ENCODE measurements around the gene NOP9. TPM values are rescaled to one million over a fixed set of nuclear protein-coding genes. Genes with fewer than 3 reads are reported as not detected.

The NOP9 gene
- total RNA-seq, 2 donors from 2014 or later = 21.2 to 22.9 TPM

- H3K4me1 ChIP-seq (replicated peaks) = no peaks in the 10 kb centered on the region
- intact Hi-C loops (cut with DNase I) = no loop called here
- no peaks in the 10 kb centered on the region for H3K9me3 ChIP-seq
- 87% methylated on average over 3 of the region's 3 CpGs for WGBS
- TF ChIP-seq POLR2AphosphoS5 (IDR thresholded peaks at IDR 0.05) (no peak), POLR2A (IDR thresholded peaks at IDR 0.05) (no peak), CTCF (IDR thresholded peaks at IDR 0.05) (no peak)
- no peak overlapping the region for H3K4me3 ChIP-seq
- H3K27ac ChIP-seq = no peak overlapping the region
- no peak for DNase-seq (ENCODE audit: low spot score)
- H3K36me3 ChIP-seq = no peaks in the 10 kb centered on the region
- peaks cover 4% of the 10 kb centered on the region for H3K27me3 ChIP-seq (replicated peaks; ENCODE audit: insufficient read depth)
These were observed 17.7 kb downstream of the NOP9 start for GRCh38 chr14:24317141-24317928.

DNA sequence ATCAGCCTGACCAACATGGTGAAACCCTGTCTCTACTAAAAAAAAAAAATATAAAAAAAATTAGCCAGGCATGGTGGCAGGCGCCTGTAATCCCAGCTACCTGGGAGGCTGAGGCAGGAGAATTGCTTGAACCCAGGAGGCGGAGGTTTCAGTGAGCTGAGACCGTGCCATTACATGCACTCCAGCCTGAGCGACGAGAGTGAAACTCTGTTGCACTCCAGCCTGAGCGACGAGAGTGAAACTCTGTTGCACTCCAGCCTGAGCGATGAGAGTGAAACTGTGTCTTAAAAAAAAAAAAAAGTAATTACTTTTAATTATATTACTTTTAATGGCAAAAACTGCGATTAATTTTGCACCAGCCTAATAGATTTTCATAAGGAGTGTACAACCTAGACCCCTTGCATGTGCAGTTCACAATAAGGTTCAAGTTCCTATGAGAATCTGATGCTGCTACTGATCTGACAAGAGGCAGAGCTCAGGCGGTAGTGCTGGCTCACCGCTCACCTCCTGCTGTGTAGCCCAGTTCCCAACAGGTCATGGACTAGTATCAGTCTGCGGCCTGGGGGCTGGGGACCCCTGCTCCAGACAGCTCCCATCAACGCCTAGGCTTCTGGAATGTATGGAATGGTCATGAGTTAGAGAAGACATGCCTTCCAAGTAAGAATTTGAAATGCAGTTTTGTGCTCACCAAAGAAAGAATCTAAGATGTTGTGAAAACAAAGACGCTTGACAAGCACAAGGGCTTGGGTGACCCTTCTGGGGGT, 21.7 kb downstream of the NOP9 start:
- TF ChIP-seq POLR2A (IDR thresholded peaks at IDR 0.05) (no peak), POLR2AphosphoS5 (IDR thresholded peaks at IDR 0.05) (no peak), CTCF (IDR thresholded peaks at IDR 0.05) (no peak)
- Histone ChIP-seq H3K27me3 (replicated peaks; ENCODE audit: insufficient read depth) (peaks cover 4% of the 10 kb centered on the region), H3K9me3 (no peaks in the 10 kb centered on the region), H3K4me1 (replicated peaks) (no peaks in the 10 kb centered on the region), H3K27ac (no peak overlapping the region), H3K4me3 (no peak overlapping the region), H3K36me3 (no peaks in the 10 kb centered on the region)
- intact Hi-C loops (cut with DNase I) = no loop called here
- no peak for DNase-seq (ENCODE audit: low spot score)
- 85% methylated on average over 14 of the region's 14 CpGs for WGBS

DNA sequence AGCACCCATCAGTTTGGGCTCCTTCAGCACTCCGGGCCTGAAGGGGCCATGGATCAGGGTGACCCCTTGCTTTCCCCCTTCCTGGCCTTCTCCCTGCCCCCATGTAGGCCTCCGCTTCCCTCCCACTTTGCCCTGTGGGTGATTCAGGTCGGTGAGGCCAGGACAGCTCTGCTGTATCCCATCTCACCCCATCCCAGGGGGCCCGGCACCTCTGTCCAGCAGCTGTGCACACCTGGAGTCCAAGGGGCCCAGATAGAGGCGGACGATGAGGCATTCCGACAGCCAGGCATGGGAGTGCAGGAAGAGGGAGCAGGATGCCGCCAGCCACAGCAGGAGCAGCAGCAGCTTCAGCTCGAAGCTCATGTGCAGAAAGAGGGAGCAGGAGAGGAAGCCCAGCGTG, 23.0 kb downstream of the NOP9 start:
- peaks cover 4% of the 10 kb centered on the region for H3K27me3 ChIP-seq (replicated peaks; ENCODE audit: insufficient read depth)
- TF ChIP-seq CTCF (IDR thresholded peaks at IDR 0.05) (no peak), POLR2AphosphoS5 (IDR thresholded peaks at IDR 0.05) (no peak), POLR2A (IDR thresholded peaks at IDR 0.05) (no peak)
- H3K9me3 ChIP-seq = no peaks in the 10 kb centered on the region
- no peaks in the 10 kb centered on the region for H3K36me3 ChIP-seq
- intact Hi-C loops (cut with DNase I) = no loop called here
- no peak overlapping the region for H3K4me3 ChIP-seq
- no peak for DNase-seq (ENCODE audit: low spot score)
- H3K27ac ChIP-seq = no peak overlapping the region
- no peaks in the 10 kb centered on the region for H3K4me1 ChIP-seq (replicated peaks)
- 70% methylated on average over 10 of the region's 10 CpGs for WGBS

DNA sequence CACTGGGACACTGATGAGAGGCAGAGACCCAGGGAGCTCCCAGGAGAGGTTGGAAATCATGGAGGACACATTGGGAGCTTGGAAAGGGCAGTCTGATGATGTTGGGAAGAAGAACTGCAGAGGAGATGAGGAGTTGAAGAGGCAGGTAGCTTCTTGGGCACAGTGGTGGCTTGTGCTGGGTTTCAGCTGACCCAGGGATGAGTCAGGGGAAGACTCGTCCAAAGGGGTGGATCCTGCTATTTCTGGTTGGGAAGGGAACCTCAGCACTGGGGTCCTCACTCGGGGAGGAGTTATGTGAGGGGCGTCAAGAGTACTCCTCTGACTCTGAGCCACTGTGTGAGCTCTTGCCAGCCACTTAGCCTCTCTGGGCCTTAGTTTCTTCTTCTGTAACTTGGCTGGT, 23.7 kb downstream of the NOP9 start:
- Histone ChIP-seq H3K27ac (no peak overlapping the region), H3K9me3 (no peaks in the 10 kb centered on the region), H3K4me3 (no peak overlapping the region), H3K27me3 (replicated peaks; ENCODE audit: insufficient read depth) (peaks cover 3% of the 10 kb centered on the region), H3K36me3 (no peaks in the 10 kb centered on the region), H3K4me1 (replicated peaks) (no peaks in the 10 kb centered on the region)
- DNase-seq (ENCODE audit: low spot score) = no peak
- intact Hi-C loops (cut with DNase I) = no loop called here
- TF ChIP-seq POLR2AphosphoS5 (IDR thresholded peaks at IDR 0.05) = no peak
- TF ChIP-seq CTCF (IDR thresholded peaks at IDR 0.05) = no peak
- TF ChIP-seq POLR2A (IDR thresholded peaks at IDR 0.05) = no peak
- WGBS = 64% methylated on average over 3 of the region's 3 CpGs
